ENCODE measurements around the gene SPAG4.

SPAG4 gene

DNA sequence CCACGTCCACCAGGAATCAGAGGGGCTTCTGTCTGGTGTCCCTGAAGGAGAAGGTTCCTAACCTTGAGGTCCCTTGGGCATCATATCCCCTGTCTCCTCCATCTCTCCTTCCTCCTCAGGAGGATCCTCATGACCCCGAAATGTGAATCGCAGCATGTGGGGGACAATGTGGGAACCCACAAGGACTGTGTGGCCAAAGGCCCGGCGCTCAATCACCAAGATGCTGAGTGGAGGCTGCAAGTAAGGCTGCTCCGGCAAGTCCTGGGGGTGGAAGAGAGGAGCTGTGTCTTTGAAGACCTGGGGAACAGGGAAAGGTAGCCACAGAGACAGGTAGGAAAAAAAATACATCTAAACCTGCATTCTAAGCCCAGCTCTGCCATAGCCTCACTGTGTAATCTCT, 36.4 kb upstream of the SPAG4 start:
- TF ChIP-seq, protein P1, sequence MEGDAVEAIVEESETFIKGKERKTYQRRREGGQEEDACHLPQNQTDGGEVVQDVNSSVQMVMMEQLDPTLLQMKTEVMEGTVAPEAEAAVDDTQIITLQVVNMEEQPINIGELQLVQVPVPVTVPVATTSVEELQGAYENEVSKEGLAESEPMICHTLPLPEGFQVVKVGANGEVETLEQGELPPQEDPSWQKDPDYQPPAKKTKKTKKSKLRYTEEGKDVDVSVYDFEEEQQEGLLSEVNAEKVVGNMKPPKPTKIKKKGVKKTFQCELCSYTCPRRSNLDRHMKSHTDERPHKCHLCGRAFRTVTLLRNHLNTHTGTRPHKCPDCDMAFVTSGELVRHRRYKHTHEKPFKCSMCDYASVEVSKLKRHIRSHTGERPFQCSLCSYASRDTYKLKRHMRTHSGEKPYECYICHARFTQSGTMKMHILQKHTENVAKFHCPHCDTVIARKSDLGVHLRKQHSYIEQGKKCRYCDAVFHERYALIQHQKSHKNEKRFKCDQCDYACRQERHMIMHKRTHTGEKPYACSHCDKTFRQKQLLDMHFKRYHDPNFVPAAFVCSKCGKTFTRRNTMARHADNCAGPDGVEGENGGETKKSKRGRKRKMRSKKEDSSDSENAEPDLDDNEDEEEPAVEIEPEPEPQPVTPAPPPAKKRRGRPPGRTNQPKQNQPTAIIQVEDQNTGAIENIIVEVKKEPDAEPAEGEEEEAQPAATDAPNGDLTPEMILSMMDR (conservative IDR thresholded peaks at IDR 0.05; ENCODE audit: low read length): no peak
- no peak overlapping the region for H3K4me3 ChIP-seq (ENCODE audit: low read length)
- DNase-seq (ENCODE audit: low read depth): no peak

DNA sequence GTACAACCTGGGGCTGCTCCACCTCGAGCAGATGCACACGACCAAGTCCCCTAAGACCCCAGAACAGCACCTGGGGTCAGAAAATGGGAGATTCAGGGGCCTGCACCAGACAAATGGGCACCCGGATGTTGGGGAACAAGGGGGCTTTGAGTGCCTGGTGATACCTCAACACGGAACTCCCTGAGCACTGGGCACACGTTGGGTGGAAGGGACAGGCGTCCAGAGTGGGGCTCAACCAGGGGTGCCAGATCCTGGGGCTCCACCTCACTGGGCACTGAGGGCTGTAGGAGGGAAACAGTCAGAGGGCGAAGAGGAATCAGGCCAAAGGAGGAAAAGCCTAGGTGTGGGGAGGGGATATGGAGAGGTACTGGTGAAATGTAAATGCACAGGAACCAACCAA, 33.5 kb upstream of the SPAG4 start:
- H3K4me3 ChIP-seq (ENCODE audit: low read length): no peak overlapping the region
- no peak for DNase-seq (ENCODE audit: low read depth)
- TF ChIP-seq, protein P1 (conservative IDR thresholded peaks at IDR 0.05; ENCODE audit: low read length): no peak

DNA sequence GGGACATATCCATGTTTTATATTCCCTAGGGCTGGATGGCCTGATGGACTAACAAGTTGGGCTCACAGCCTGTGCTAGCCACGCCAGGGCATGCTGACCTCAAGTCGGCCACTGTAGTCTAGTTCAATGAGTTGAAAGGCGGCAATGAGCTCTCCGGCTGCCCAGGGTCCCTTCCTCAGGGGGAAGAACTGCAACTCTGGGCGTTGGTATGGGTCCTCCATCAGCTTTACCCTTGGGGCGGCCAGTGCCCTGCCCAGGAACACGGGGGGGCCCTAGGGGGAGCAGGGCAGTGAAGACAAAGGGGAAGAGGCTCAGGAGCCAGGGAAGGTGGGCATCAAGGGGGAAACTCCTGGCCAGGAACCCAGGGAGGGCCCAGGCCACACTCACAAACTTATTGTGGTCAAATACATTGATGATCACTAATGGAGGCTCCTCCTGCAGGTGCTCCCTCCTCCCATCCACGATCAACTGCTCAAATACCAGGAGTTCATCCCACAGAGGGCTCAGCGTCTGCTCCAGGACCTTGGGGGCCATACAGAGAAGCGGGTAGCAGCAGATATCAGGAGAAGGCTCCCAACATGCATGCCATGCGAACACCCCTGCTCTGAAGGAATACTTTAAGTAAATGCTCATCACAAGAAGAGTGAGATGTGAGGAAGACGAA, 32.8 kb upstream of the SPAG4 start:
- H3K4me3 ChIP-seq (ENCODE audit: low read length): no peak overlapping the region
- DNase-seq (ENCODE audit: low read depth): no peak
- TF ChIP-seq, protein P1 (conservative IDR thresholded peaks at IDR 0.05; ENCODE audit: low read length): no peak

DNA sequence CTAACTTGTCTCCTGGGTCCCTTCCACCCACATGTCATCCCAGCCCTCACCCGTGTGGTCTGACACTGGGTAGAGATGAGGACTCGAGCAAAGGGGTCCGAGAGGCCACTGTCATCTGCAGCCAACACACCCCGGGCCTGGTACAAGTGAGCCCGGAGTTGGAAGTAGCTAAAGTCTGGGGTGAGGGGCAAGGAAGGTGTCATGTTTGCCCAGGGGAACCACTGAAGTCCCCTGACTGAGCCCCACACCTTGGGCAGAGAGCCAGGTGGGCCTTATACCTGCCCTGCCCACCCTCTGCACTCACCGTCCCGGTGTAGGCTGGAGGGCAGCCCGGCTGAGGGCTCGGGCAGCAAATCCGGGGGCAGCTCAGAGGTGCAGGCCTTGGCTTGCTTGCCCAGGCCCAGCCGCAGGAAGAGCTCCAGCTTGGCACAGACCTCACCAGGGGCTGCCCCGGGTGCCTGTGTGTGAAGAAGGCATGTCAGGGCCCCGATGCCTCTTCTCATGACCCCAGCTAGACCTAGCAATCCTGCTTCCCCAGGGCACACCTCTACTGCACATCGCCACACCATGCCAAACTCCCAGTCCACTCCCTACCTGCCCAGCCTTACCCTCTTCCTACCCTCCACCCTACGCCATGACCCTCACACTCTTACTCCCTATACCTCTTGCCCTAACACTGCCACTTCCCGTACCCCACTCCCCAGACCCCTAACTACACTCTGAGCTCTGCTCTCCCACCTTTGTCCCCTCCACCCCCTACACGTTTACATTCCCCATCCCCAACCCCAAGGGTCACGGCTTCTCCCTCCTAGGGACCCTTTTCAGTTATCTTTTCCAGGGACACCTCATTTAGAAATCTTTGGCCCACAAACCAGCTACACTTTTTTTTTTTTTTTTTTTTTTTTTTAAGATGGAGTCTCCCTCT, 31.7 kb upstream of the SPAG4 start:
- DNase-seq (ENCODE audit: low read depth): no peak
- no peak overlapping the region for H3K4me3 ChIP-seq (ENCODE audit: low read length)
- TF ChIP-seq, protein P1 (conservative IDR thresholded peaks at IDR 0.05; ENCODE audit: low read length): no peak

DNA sequence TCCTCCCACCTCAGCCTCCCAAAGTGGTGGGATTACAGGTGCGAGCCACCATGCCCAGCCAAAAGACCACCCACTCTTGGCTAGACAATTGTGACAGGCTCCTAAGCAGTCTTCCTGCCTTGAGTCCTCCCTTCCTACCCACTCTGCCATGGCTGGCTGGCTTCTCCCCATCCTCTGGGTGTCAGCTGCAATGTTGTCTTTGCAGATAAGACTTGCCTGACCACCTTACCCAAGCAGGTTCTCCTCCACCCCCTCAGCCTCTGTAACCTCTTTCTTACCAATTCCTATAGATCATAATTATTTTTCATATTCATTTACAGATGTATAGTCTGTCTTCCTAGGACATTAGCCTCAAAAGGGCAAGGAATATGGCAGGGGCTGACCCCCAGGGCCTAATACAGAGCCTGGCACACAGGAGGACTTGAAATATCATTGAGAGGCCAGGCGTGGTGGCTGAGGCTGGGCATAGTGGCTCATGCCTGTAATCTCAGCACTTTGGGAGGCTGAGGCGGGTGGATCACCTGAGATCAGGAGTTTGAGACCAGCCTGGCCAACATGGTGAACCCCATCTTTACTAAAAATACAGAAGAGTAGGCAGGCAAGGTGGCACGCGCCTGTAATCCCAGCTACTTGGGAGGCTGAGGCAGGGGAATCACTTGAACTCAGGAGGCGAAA, 28.7 kb upstream of the SPAG4 start:
- no peak for DNase-seq (ENCODE audit: low read depth)
- TF ChIP-seq, protein P1 (conservative IDR thresholded peaks at IDR 0.05; ENCODE audit: low read length): no peak
- H3K4me3 ChIP-seq (ENCODE audit: low read length): no peak overlapping the region

DNA sequence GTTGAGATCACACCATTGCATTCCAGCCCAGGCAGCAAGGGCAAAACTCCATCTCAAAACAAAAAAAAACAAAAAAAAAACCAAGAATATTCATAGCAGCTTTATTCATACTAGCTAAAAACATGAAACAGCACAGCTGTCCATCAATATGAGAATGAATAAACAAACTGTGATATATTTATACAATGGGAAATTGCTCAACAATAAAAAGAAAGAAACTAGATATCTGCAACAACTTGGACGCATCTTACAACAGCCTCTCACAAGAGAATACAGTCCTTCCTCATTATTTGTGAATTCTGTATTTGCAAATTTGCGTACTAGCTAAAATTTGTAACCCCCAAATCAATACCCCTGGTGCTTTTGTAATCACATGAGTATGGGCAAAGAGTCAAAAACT, 28.2 kb upstream of the SPAG4 start:
- no peak for DNase-seq (ENCODE audit: low read depth)
- TF ChIP-seq, protein P1 (conservative IDR thresholded peaks at IDR 0.05; ENCODE audit: low read length): no peak
- H3K4me3 ChIP-seq (ENCODE audit: low read length): no peak overlapping the region
